DOHH2 (cell line): Measurements from ENCODE around the gene LRPAP1.
"Not testable (repeated sequence)": the region's sequence is repeated elsewhere in the genome, so short reads cannot be mapped to it uniquely, and the experiment has no call there.

Source experiments
- EZH2phosphoT487 ChIP-seq: fragments of 200-600 bp; sonication (generic); IDR thresholded peaks from 2 replicates; pipeline ENCODE4 v1.6.1; 2017; ENCODE audit warnings: borderline replicate concordance, mild to moderate bottlenecking, antibody characterized with exemption, low read length, moderate library complexity, mixed read lengths
- TF ChIP-seq, protein P1 (sequence below): fragments of 200-600 bp; sonication (generic); IDR thresholded peaks from one replicate; pipeline ENCODE4 v1.5.1; 2014; ENCODE audit warnings: antibody characterized with exemption, mild to moderate bottlenecking, low read depth, low read length; ENCODE audit not compliant: poor library complexity, severe bottlenecking

DNA sequence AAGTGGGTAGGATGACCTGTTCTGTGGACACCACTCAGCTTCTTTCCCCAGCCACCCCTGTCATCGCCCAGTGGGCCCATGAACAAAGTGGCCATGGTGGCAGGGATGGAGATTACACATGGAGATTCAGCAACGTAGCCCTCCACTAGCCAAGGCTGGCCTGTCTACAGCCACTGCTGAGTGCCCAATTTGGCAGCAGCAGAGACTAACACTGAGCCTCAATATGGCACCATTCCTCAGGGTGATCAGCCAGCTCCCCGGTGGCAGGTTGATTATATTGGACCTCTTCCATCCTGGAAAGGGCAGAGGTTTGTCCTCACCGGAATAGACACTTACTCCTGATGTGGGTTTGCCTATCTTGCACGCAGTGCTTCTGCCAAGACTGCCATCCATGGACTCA, 73.1 kb downstream of the LRPAP1 start:
- TF ChIP-seq, protein P1, sequence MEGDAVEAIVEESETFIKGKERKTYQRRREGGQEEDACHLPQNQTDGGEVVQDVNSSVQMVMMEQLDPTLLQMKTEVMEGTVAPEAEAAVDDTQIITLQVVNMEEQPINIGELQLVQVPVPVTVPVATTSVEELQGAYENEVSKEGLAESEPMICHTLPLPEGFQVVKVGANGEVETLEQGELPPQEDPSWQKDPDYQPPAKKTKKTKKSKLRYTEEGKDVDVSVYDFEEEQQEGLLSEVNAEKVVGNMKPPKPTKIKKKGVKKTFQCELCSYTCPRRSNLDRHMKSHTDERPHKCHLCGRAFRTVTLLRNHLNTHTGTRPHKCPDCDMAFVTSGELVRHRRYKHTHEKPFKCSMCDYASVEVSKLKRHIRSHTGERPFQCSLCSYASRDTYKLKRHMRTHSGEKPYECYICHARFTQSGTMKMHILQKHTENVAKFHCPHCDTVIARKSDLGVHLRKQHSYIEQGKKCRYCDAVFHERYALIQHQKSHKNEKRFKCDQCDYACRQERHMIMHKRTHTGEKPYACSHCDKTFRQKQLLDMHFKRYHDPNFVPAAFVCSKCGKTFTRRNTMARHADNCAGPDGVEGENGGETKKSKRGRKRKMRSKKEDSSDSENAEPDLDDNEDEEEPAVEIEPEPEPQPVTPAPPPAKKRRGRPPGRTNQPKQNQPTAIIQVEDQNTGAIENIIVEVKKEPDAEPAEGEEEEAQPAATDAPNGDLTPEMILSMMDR: not testable (repeated sequence)
- TF ChIP-seq EZH2phosphoT487: not testable (repeated sequence)
